PC-3 (cell line): ENCODE measurements around the gene EXD2.

Source experiments
- EZH2 ChIP-seq: fragments of 300-600 bp; sonication (generic); IDR thresholded peaks from one replicate; pipeline ENCODE4 v1.6.1; 2017; ENCODE audit warnings: antibody characterized with exemption, mild to moderate bottlenecking, low read length; ENCODE audit not compliant: unreplicated experiment
- TF ChIP-seq, protein P1 (sequence below): fragments of 300-600 bp; sonication (generic); conservative IDR thresholded peaks from 2 replicates; pipeline ENCODE4 v1.5.1; 2017; ENCODE audit warnings: antibody characterized with exemption, low read depth, mild to moderate bottlenecking, low read length

DNA sequence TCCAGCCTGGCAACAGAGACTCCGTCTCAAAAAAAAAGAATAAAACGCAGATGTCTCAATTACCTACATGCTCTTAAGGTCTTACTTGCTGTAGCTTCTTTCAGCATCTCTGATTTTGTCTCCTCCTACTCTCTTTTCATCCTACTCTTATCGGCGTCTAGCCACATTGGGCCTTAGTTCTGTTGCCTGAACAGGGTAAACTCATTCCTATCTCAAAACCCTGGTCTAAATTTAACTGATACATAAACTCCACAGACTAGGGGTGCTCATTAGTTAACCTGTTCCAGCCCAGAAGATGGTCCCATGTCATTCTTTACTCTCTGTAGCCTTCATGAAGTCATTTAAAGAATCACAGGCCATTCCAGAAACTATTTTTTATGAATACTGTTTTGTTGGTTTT is 33.6 kb downstream of the EXD2 start:
- TF ChIP-seq, protein P1, sequence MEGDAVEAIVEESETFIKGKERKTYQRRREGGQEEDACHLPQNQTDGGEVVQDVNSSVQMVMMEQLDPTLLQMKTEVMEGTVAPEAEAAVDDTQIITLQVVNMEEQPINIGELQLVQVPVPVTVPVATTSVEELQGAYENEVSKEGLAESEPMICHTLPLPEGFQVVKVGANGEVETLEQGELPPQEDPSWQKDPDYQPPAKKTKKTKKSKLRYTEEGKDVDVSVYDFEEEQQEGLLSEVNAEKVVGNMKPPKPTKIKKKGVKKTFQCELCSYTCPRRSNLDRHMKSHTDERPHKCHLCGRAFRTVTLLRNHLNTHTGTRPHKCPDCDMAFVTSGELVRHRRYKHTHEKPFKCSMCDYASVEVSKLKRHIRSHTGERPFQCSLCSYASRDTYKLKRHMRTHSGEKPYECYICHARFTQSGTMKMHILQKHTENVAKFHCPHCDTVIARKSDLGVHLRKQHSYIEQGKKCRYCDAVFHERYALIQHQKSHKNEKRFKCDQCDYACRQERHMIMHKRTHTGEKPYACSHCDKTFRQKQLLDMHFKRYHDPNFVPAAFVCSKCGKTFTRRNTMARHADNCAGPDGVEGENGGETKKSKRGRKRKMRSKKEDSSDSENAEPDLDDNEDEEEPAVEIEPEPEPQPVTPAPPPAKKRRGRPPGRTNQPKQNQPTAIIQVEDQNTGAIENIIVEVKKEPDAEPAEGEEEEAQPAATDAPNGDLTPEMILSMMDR = no peak
- no peak for TF ChIP-seq EZH2
